Hepatocyte (in vitro differentiated cells): ENCODE measurements around the gene NAA11.

Source experiments
- CTCF ChIP-seq: fragments of 200-600 bp; sonication (generic); IDR thresholded peaks from 2 replicates; pipeline ENCODE4 v1.5.1; 2016; ENCODE audit warnings: antibody characterized with exemption, mild to moderate bottlenecking; ENCODE audit not compliant: poor library complexity
- EZH2 ChIP-seq: fragments of 200-600 bp; sonication (generic); IDR thresholded peaks from 2 replicates; pipeline ENCODE4 v1.6.1; 2016; ENCODE audit warnings: antibody characterized with exemption, mild to moderate bottlenecking, borderline replicate concordance
- EZH2phosphoT487 ChIP-seq: fragments of 200-600 bp; sonication (generic); IDR thresholded peaks from one replicate; pipeline ENCODE4 v1.6.1; 2018; ENCODE audit warnings: antibody characterized with exemption, mild to moderate bottlenecking, low read depth, moderate library complexity; ENCODE audit not compliant: unreplicated experiment, severe bottlenecking

- TF ChIP-seq CTCF (no peak), EZH2 (no peak), EZH2phosphoT487 (no peak)
These were observed 8.5 kb upstream of the NAA11 start for GRCh38 chr4:79334341-79334740.
